GM23338 (cell line): ENCODE data around the gene SESN2. TPM values are rescaled to one million over a fixed set of nuclear protein-coding genes. Genes with fewer than 3 reads are reported as not detected.
A peak's percentile ranks its signal among the peaks of the same experiment; 100 is the strongest.

Experiments
- ATAC-seq: fragments of 200-7000 bp; cut with Tn5 transposase; 3 replicates; pipeline ENCODE4 v1.9.1; 2020
- DNase-seq: peaks from one replicate; pipeline ENCODE4 v3.0.0-alpha.2; 2015; ENCODE audit warnings: low spot score
- H2AFZ ChIP-seq: fragments of 200-600 bp; sonication (generic); 2 replicates; pipeline ENCODE4 v1.8.0; 2016; ENCODE audit warnings: antibody characterized with exemption, mild to moderate bottlenecking, moderate library complexity
- H3F3A ChIP-seq: fragments of 200-600 bp; sonication (generic); replicated peaks from 2 replicates; pipeline ENCODE4 v1.8.0; 2017; ENCODE audit warnings: antibody characterized with exemption, mixed run types, low read depth
- H3K27ac ChIP-seq: fragments of 200-600 bp; sonication (generic); 2 replicates; pipeline ENCODE4 v1.6.1; 2016; ENCODE audit warnings: low read depth
- H3K27me3 ChIP-seq: fragments of 200-600 bp; sonication (generic); 2 replicates; pipeline ENCODE4 v1.8.0; 2016; ENCODE audit warnings: mild to moderate bottlenecking, mixed run types, moderate library complexity; ENCODE audit not compliant: insufficient read depth
- H3K36me3 ChIP-seq: fragments of 200-600 bp; sonication (generic); 2 replicates; pipeline ENCODE4 v1.8.0; 2016; ENCODE audit warnings: mild to moderate bottlenecking; ENCODE audit not compliant: insufficient read depth
- H3K4me1 ChIP-seq: fragments of 200-600 bp; sonication (generic); 2 replicates; pipeline ENCODE4 v1.8.0; 2016; ENCODE audit warnings: mild to moderate bottlenecking, moderate library complexity; ENCODE audit not compliant: insufficient read depth
- H3K4me2 ChIP-seq: fragments of 200-600 bp; sonication (generic); 2 replicates; pipeline ENCODE4 v1.7.1; 2017; ENCODE audit warnings: mixed run types
- H3K4me3 ChIP-seq: fragments of 200-600 bp; sonication (generic); 2 replicates; pipeline ENCODE4 v1.6.1; 2016; ENCODE audit warnings: mixed run types
- H3K79me2 ChIP-seq: fragments of 200-600 bp; sonication (generic); replicated peaks from 2 replicates; pipeline ENCODE4 v1.8.0; 2017; ENCODE audit warnings: mild to moderate bottlenecking; ENCODE audit not compliant: insufficient read depth
- H3K9me2 ChIP-seq: fragments of 200-600 bp; sonication (generic); 2 replicates; pipeline ENCODE4 v1.8.0; 2017; ENCODE audit not compliant: insufficient read depth
- H4K20me1 ChIP-seq: fragments of 200-600 bp; sonication (generic); replicated peaks from 2 replicates; pipeline ENCODE4 v1.8.0; 2017; ENCODE audit warnings: mild to moderate bottlenecking; ENCODE audit not compliant: insufficient read depth
- H3K27ac Mint-ChIP-seq: 2 replicates; pipeline ENCODE4 v1.8.0; 2020; ENCODE audit warnings: inconsistent platforms, mild to moderate bottlenecking, moderate library complexity, mixed read lengths
- H3K27me3 Mint-ChIP-seq: 3 replicates; pipeline ENCODE4 v1.8.0; 2022; ENCODE audit warnings: low read depth, mild to moderate bottlenecking, moderate library complexity, mixed read lengths, inconsistent platforms; ENCODE audit not compliant: insufficient read depth, poor library complexity
- H3K36me3 Mint-ChIP-seq: 3 replicates; pipeline ENCODE4 v1.8.0; 2021; ENCODE audit warnings: low read depth, mild to moderate bottlenecking, inconsistent platforms, moderate library complexity, mixed read lengths
- H3K4me1 Mint-ChIP-seq: 3 replicates; pipeline ENCODE4 v1.8.0; 2020; ENCODE audit warnings: mild to moderate bottlenecking, inconsistent platforms, mixed read lengths
- H3K4me3 Mint-ChIP-seq: 3 replicates; pipeline ENCODE4 v1.8.0; 2021; ENCODE audit warnings: moderate library complexity, mild to moderate bottlenecking, inconsistent platforms, mixed read lengths
- H3K9me3 Mint-ChIP-seq: 3 replicates; pipeline ENCODE4 v1.8.0; 2020; ENCODE audit warnings: moderate library complexity, mild to moderate bottlenecking, inconsistent platforms, mixed read lengths
- CREB1 ChIP-seq: fragments of 250-450 bp; sonication (Bioruptor Pico); IDR thresholded peaks from 2 replicates; pipeline ENCODE4 v1.5.0; 2020; ENCODE audit warnings: low read depth, mild to moderate bottlenecking, moderate library complexity
- EZH2 ChIP-seq: fragments of 200-600 bp; sonication (generic); IDR thresholded peaks from one replicate; pipeline ENCODE4 v1.8.0; 2017; ENCODE audit warnings: antibody characterized with exemption, mild to moderate bottlenecking, low read depth; ENCODE audit not compliant: unreplicated experiment
- EZH2phosphoT487 ChIP-seq: fragments of 200-600 bp; sonication (generic); IDR thresholded peaks from one replicate; pipeline ENCODE4 v1.8.1; 2018; ENCODE audit warnings: antibody characterized with exemption; ENCODE audit not compliant: unreplicated experiment
- JUNB ChIP-seq: IDR thresholded peaks from one replicate; pipeline ENCODE4 v1.6.1; 2016; ENCODE audit warnings: antibody characterized with exemption; ENCODE audit not compliant: unreplicated experiment
- NANOG ChIP-seq: IDR thresholded peaks from 2 replicates; pipeline ENCODE4 v1.6.1; 2016; ENCODE audit warnings: antibody characterized with exemption, borderline replicate concordance
- POLR2AphosphoS5 ChIP-seq: IDR thresholded peaks from 2 replicates; pipeline ENCODE4 v1.6.1; 2016; ENCODE audit warnings: antibody characterized with exemption, low read depth
- STAT1 ChIP-seq: IDR thresholded peaks from one replicate; pipeline ENCODE4 v1.6.1; 2016; ENCODE audit warnings: antibody characterized with exemption; ENCODE audit not compliant: unreplicated experiment
- ZNF114 ChIP-seq: fragments of 250-450 bp; sonication (Bioruptor Pico); IDR thresholded peaks from 2 replicates; pipeline ENCODE4 v1.5.0; 2020; ENCODE audit warnings: mild to moderate bottlenecking, moderate library complexity
- ZNF331 ChIP-seq: fragments of 250-450 bp; sonication (Bioruptor Pico); IDR thresholded peaks from 2 replicates; pipeline ENCODE4 v1.5.0; 2020; ENCODE audit warnings: low read depth, mild to moderate bottlenecking, moderate library complexity
- polyA plus RNA-seq: library from polyadenylated mRNA; unstranded; fragments of >200 nt; fragmentation: Nextera tagmentation; extraction: Ambion mirVana; gene quantifications from 2 replicates; pipeline ENCODE4 v1.2.1, GENCODE V29; 2016
- total RNA-seq: library from RNA; depleted of rRNA; stranded (reverse); fragments of >200 nt; shearing (Covaris generic); gene quantifications from 2 replicates; pipeline ENCODE4 v1.2.3, GENCODE V29; 2014
- TF ChIP-seq, protein P1 (sequence below): IDR thresholded peaks from one replicate; pipeline ENCODE4 v1.6.1; 2018; ENCODE audit warnings: antibody characterized with exemption; ENCODE audit not compliant: unreplicated experiment
- TF ChIP-seq, protein P2 (sequence below): IDR thresholded peaks from 2 replicates; pipeline ENCODE4 v1.6.1; 2016; ENCODE audit warnings: antibody characterized with exemption
- TF ChIP-seq, protein P3 (sequence below), 2 experiments: fragments of 200-600 bp in 1 of 2; sonication (generic) in 1 of 2; conservative IDR thresholded peaks; 2 replicates each; pipeline versions ENCODE4 v1.5.1 to v1.6.1; 2016 to 2017; ENCODE audit warnings: antibody characterized with exemption in 2 of 2, low read depth in 2 of 2, mild to moderate bottlenecking in 2 of 2, moderate library complexity in 1 of 2

SESN2 gene
- total and polyA plus RNA-seq, 2 experiments from 2014 or later, result 22.8 to 52.1 TPM

DNA sequence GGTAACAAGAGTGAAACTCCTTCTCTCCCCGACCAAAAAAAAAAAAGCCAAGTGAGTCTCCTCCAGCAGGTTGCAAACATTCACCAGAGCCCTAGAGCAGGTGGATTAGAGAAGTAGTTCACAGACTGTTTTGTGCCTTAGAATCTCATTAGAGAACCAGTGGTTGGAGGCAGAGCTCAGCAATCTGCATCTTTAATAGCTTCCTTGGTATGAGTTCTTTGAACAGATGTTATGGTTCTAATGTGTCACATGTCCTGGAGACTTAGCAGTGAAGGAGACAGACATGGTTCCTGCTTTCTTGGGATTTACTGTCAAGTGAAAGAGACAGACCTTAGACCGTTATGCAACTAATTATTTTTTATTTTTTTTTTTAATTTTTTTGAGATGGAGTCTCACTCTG lies 26.8 kb downstream of the SESN2 start:
- TF ChIP-seq ZNF114 (no peak), POLR2AphosphoS5 (no peak)
- Histone ChIP-seq H3K36me3 (peaks cover 6% of the 10 kb centered on the region), H2AFZ (no peak overlapping the region), H3K4me3 (no peak overlapping the region), H3K4me2 (no peak overlapping the region), H3K27ac (no peak overlapping the region), H4K20me1 (no peaks in the 10 kb centered on the region), H3K9me2 (no peaks in the 10 kb centered on the region), H3F3A (0 out of 2 replicates have a peak, but pooled peaks cover 2% of the 10 kb centered on the region), H3K79me2 (no peaks in the 10 kb centered on the region), H3K27me3 (no peaks in the 10 kb centered on the region), H3K4me1 (peaks cover 2% of the 10 kb centered on the region; the same call in 1 of the 2 replicates)
- ATAC-seq, result no peak
- peaks cover 6% of the 10 kb centered on the region for H3K4me1 Mint-ChIP-seq
- H3K27me3 Mint-ChIP-seq, result peaks cover 3% of the 10 kb centered on the region
- H3K36me3 Mint-ChIP-seq, result peaks cover 22% of the 10 kb centered on the region
- DNase-seq, result no peak
- H3K27ac Mint-ChIP-seq, result no peak overlapping the region
- H3K4me3 Mint-ChIP-seq, result no peak overlapping the region
- H3K9me3 Mint-ChIP-seq, result no peaks in the 10 kb centered on the region

DNA sequence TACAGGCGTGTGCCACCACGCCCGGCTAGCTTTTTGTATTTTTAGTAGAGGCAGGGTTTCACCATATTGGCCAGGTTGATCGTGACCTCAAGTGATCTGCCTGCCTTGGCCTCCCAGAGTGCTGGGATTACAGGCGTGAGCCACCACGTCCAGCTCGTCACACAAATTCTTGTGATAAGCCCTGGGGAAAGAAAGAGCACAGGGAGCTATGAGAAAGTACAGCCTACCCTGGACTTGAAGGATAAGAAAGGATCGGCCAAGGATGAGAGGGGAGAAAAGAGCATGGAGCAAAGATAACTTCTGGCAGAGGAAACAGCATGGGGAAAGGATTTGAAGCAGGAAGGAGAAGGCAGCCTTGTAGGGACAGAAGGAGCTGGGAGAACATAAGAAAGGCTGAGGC lies 29.2 kb downstream of the SESN2 start:
- H3K36me3 Mint-ChIP-seq, result no peaks in the 10 kb centered on the region
- H3K27me3 Mint-ChIP-seq, result peaks cover under 1% of the 10 kb centered on the region
- DNase-seq, result no peak
- TF ChIP-seq EZH2, result no peak
- TF ChIP-seq, protein P1, sequence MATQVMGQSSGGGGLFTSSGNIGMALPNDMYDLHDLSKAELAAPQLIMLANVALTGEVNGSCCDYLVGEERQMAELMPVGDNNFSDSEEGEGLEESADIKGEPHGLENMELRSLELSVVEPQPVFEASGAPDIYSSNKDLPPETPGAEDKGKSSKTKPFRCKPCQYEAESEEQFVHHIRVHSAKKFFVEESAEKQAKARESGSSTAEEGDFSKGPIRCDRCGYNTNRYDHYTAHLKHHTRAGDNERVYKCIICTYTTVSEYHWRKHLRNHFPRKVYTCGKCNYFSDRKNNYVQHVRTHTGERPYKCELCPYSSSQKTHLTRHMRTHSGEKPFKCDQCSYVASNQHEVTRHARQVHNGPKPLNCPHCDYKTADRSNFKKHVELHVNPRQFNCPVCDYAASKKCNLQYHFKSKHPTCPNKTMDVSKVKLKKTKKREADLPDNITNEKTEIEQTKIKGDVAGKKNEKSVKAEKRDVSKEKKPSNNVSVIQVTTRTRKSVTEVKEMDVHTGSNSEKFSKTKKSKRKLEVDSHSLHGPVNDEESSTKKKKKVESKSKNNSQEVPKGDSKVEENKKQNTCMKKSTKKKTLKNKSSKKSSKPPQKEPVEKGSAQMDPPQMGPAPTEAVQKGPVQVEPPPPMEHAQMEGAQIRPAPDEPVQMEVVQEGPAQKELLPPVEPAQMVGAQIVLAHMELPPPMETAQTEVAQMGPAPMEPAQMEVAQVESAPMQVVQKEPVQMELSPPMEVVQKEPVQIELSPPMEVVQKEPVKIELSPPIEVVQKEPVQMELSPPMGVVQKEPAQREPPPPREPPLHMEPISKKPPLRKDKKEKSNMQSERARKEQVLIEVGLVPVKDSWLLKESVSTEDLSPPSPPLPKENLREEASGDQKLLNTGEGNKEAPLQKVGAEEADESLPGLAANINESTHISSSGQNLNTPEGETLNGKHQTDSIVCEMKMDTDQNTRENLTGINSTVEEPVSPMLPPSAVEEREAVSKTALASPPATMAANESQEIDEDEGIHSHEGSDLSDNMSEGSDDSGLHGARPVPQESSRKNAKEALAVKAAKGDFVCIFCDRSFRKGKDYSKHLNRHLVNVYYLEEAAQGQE, result no peak
- no peak for TF ChIP-seq ZNF114
- no peak for TF ChIP-seq POLR2AphosphoS5
- no peak for TF ChIP-seq NANOG
- no peak for TF ChIP-seq JUNB
- TF ChIP-seq STAT1, result no peak
- TF ChIP-seq EZH2phosphoT487, result no peak
- TF ChIP-seq ZNF331, result no peak
- TF ChIP-seq, protein P2, sequence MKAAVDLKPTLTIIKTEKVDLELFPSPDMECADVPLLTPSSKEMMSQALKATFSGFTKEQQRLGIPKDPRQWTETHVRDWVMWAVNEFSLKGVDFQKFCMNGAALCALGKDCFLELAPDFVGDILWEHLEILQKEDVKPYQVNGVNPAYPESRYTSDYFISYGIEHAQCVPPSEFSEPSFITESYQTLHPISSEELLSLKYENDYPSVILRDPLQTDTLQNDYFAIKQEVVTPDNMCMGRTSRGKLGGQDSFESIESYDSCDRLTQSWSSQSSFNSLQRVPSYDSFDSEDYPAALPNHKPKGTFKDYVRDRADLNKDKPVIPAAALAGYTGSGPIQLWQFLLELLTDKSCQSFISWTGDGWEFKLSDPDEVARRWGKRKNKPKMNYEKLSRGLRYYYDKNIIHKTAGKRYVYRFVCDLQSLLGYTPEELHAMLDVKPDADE, result no peak
- TF ChIP-seq CREB1 (CRISPR knock-in tag), result no peak
- TF ChIP-seq, protein P3, sequence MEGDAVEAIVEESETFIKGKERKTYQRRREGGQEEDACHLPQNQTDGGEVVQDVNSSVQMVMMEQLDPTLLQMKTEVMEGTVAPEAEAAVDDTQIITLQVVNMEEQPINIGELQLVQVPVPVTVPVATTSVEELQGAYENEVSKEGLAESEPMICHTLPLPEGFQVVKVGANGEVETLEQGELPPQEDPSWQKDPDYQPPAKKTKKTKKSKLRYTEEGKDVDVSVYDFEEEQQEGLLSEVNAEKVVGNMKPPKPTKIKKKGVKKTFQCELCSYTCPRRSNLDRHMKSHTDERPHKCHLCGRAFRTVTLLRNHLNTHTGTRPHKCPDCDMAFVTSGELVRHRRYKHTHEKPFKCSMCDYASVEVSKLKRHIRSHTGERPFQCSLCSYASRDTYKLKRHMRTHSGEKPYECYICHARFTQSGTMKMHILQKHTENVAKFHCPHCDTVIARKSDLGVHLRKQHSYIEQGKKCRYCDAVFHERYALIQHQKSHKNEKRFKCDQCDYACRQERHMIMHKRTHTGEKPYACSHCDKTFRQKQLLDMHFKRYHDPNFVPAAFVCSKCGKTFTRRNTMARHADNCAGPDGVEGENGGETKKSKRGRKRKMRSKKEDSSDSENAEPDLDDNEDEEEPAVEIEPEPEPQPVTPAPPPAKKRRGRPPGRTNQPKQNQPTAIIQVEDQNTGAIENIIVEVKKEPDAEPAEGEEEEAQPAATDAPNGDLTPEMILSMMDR (conservative IDR thresholded peaks at IDR 0.05; ENCODE audit: low read depth in 2 of 2), result no peak

More for the DNA sequence above, 29.2 kb downstream of the SESN2 start:
- H3K4me3 Mint-ChIP-seq, result no peak overlapping the region
- H4K20me1 ChIP-seq, result no peaks in the 10 kb centered on the region
- H3K27me3 ChIP-seq, result no peaks in the 10 kb centered on the region
- H3K27ac ChIP-seq, result no peak overlapping the region
- no peak overlapping the region for H3K4me2 ChIP-seq
- H3K79me2 ChIP-seq, result no peaks in the 10 kb centered on the region
- H3K36me3 ChIP-seq, result no peaks in the 10 kb centered on the region
- H3K4me1 ChIP-seq, result peaks cover 4% of the 10 kb centered on the region; the same call in 1 of the 2 replicates
- H3F3A ChIP-seq, result 0 out of 2 replicates have a peak, but pooled peaks cover 2% of the 10 kb centered on the region
- no peaks in the 10 kb centered on the region for H3K9me2 ChIP-seq
- no peaks in the 10 kb centered on the region for H3K9me3 Mint-ChIP-seq
- peaks cover 15% of the 10 kb centered on the region for H3K4me1 Mint-ChIP-seq
- H2AFZ ChIP-seq, result peak overlapping the region; percentile 2
- H3K27ac Mint-ChIP-seq, result no peak overlapping the region
- ATAC-seq, result no peak
- H3K4me3 ChIP-seq, result no peak overlapping the region
